ENCODE data around the gene SIL1. TPM values are rescaled to one million over a fixed set of nuclear protein-coding genes. Genes with fewer than 3 reads are reported as not detected.

SIL1 gene
- total RNA-seq, 1 donor from 2014 or later: 35.6 TPM

GRCh38 chr5:139132515-139132914 is 65.7 kb downstream of the SIL1 start:
- TF ChIP-seq CTCF (IDR thresholded peaks at IDR 0.05) (no peak), POLR2A (IDR thresholded peaks at IDR 0.05) (no peak), POLR2AphosphoS5 (IDR thresholded peaks at IDR 0.05; ENCODE audit: insufficient read depth in 1 of 2, low read depth in 1 of 2) (no peak)
- no peak for DNase-seq (ENCODE audit: extremely low spot score in 2 of 2)
- H3K4me3 ChIP-seq: no peak overlapping the region
- no peaks in the 10 kb centered on the region for H3K27me3 ChIP-seq
- no peaks in the 10 kb centered on the region for H3K36me3 ChIP-seq
- H3K4me1 ChIP-seq: peaks cover 32% of the 10 kb centered on the region
- H3K27ac ChIP-seq: peak overlapping the region; percentile 87
- H3K9me3 ChIP-seq: no peaks in the 10 kb centered on the region
- intact Hi-C loops (cut with DNase I): no loop called here

- Histone ChIP-seq H3K4me3 (no peak overlapping the region), H3K9me3 (no peaks in the 10 kb centered on the region), H3K4me1 (peaks cover 32% of the 10 kb centered on the region), H3K36me3 (no peaks in the 10 kb centered on the region), H3K27me3 (no peaks in the 10 kb centered on the region), H3K27ac (peak overlapping the region; percentile 87)
- intact Hi-C loops (cut with DNase I): no loop called here
- no peak for DNase-seq (ENCODE audit: extremely low spot score in 2 of 2)
- no peak for TF ChIP-seq CTCF (IDR thresholded peaks at IDR 0.05)
Measured at GRCh38 chr5:139131921-139132432, 66.2 kb downstream of the SIL1 start.

- H3K36me3 ChIP-seq: no peaks in the 10 kb centered on the region
- H3K9me3 ChIP-seq: no peaks in the 10 kb centered on the region
- H3K4me1 ChIP-seq: peaks cover 32% of the 10 kb centered on the region
- H3K4me3 ChIP-seq: peak overlapping the region in 1 of 2 donors; percentile 34
- peak overlapping the region; percentile 87 for H3K27ac ChIP-seq
- H3K27me3 ChIP-seq: no peaks in the 10 kb centered on the region
- no peak for DNase-seq (ENCODE audit: extremely low spot score in 2 of 2)
- TF ChIP-seq POLR2A (IDR thresholded peaks at IDR 0.05): no peak
- no peak for TF ChIP-seq POLR2AphosphoS5 (IDR thresholded peaks at IDR 0.05; ENCODE audit: insufficient read depth in 1 of 2, low read depth in 1 of 2)
- no peak for TF ChIP-seq CTCF (IDR thresholded peaks at IDR 0.05)
- intact Hi-C loops (cut with DNase I): no loop called here
Measured at GRCh38 chr5:139131465-139131864, 66.7 kb downstream of the SIL1 start.

GRCh38 chr5:139131062-139131461 is 67.1 kb downstream of the SIL1 start:
- Histone ChIP-seq H3K36me3 (no peaks in the 10 kb centered on the region), H3K4me3 (peak overlapping the region in 1 of 2 donors; percentile 34), H3K27ac (peak overlapping the region; percentile 87), H3K9me3 (no peaks in the 10 kb centered on the region), H3K4me1 (peaks cover 32% of the 10 kb centered on the region), H3K27me3 (no peaks in the 10 kb centered on the region)
- TF ChIP-seq POLR2AphosphoS5 (IDR thresholded peaks at IDR 0.05; ENCODE audit: insufficient read depth in 1 of 2, low read depth in 1 of 2) (no peak), CTCF (IDR thresholded peaks at IDR 0.05) (no peak), POLR2A (IDR thresholded peaks at IDR 0.05) (no peak)
- no peak for DNase-seq (ENCODE audit: extremely low spot score in 2 of 2)
- intact Hi-C loops (cut with DNase I): no loop called here

- intact Hi-C loops (cut with DNase I): no loop called here
- DNase-seq (ENCODE audit: extremely low spot score in 2 of 2): no peak
- Histone ChIP-seq H3K27me3 (no peaks in the 10 kb centered on the region), H3K27ac (no peak overlapping the region), H3K4me3 (no peak overlapping the region), H3K36me3 (no peaks in the 10 kb centered on the region), H3K9me3 (no peaks in the 10 kb centered on the region), H3K4me1 (peaks cover 32% of the 10 kb centered on the region)
- TF ChIP-seq POLR2A (IDR thresholded peaks at IDR 0.05) (no peak), POLR2AphosphoS5 (IDR thresholded peaks at IDR 0.05; ENCODE audit: insufficient read depth in 1 of 2, low read depth in 1 of 2) (no peak), CTCF (IDR thresholded peaks at IDR 0.05) (no peak)
Measured at GRCh38 chr5:139130214-139130613, 68.0 kb downstream of the SIL1 start.

Data from vagina (tissue), 2 donors.